Fibroblast of gingiva (primary cell): ENCODE measurements around the gene ROCK2.
A peak's percentile ranks its signal among the peaks of the same experiment; 100 is the strongest.

ENCODE experiments used
- DNase-seq: peaks from one replicate; pipeline ENCODE4 v3.0.0-alpha.2; 2011; ENCODE audit warnings: low read depth

ROCK2 gene

GRCh38 chr2:11309706-11310105 is 34.7 kb downstream of the ROCK2 start:
- no peak for DNase-seq

- no peak for DNase-seq
Observed at GRCh38 chr2:11307764-11308415, 36.5 kb downstream of the ROCK2 start.

DNA sequence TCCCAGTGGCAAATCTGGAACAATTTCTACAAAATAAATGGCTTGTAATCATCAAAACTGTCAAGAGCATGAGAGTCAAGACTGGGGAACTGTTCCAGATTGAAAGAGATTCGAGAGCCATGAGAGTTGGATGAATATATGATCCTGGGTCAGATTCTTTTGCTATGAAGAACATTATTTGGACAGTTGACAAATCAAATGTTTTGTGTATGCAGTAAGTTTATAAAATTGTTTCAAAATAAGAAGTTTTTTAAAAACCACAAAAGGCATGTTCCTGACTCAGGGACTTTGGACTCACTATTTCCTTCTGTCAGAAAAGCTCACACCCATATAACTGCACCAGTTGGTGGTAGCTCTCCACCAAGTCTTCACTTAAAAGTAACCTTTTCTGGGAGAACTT is 38.5 kb downstream of the ROCK2 start:
- DNase-seq = peak; percentile 87

DNA sequence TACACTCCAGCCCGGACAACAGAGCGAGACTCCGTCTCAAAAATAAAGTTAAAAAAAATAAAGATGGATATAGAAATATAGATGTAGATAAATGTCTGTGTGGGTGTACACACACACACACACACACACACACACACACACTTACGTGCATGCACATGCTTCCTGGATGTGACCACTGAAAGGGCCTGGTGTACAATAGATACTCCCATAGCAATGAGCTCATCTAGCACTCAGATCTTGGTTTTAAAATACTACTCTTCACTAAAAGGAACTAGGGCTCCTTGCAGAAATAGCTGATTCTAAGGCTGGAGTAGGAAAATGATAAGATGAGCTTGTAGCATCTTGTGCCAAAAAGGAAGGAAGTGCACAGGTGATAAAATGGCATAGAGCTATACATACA is 39.1 kb downstream of the ROCK2 start:
- no peak for DNase-seq

GRCh38 chr2:11304476-11304875 is 40.0 kb downstream of the ROCK2 start:
- no peak for DNase-seq

- DNase-seq = no peak
Observed at GRCh38 chr2:11303290-11304013, 41.0 kb downstream of the ROCK2 start.

DNA sequence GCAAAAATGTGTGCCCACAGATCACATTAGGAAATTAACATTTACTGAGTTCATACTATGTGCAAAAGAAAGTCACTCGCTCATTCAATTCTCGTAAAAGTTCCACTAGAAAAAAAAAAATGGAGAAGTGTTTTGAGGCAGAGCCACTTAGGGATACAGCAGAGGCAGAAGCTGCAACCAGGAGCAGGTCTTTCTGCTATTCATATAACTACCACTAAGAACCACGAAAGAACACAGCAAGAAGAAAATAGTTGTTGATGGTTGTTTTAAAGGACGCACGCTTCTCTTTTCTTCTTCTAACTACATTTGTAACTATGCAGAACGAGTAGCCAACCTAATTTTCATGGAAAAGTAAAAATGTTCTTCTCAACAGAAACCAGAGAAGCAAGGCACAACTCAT is 45.0 kb downstream of the ROCK2 start:
- DNase-seq = no peak

DNA sequence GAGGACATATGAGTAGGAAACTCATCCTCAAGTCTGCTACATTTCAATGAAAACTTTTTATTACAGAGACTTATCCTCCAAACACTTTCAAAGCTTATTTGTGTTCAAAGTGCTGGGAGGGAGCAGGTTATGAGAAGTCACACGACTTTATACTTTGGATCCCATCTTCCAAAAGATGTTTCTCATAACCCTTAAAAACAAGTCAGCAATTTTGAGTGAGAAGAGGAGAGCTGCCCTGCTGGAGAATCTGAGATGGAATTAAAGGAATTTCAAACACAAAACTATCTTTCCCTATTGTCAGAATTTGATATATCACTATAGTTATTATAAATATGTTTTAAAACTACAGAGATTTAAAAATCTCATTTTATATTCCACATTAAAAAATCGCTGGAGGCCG is 45.8 kb downstream of the ROCK2 start:
- DNase-seq = no peak

DNA sequence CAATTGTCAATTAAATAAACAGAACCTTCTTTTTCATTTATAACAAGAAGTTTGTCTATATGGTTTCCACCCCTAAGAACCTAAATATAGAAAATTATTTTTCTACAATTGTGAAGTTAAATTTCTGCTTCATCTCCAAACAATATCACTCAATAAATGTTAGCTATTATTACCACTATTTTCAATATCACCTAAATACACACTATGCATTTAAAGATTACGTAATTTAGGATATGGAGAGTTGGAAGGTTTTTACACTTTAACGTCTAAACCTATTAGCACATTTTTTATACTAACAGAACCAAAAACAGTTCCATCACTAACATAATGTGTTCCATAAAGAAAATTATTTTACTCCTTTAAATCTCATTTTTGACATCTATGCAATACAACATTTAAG is 48.0 kb downstream of the ROCK2 start:
- DNase-seq = no peak

DNA sequence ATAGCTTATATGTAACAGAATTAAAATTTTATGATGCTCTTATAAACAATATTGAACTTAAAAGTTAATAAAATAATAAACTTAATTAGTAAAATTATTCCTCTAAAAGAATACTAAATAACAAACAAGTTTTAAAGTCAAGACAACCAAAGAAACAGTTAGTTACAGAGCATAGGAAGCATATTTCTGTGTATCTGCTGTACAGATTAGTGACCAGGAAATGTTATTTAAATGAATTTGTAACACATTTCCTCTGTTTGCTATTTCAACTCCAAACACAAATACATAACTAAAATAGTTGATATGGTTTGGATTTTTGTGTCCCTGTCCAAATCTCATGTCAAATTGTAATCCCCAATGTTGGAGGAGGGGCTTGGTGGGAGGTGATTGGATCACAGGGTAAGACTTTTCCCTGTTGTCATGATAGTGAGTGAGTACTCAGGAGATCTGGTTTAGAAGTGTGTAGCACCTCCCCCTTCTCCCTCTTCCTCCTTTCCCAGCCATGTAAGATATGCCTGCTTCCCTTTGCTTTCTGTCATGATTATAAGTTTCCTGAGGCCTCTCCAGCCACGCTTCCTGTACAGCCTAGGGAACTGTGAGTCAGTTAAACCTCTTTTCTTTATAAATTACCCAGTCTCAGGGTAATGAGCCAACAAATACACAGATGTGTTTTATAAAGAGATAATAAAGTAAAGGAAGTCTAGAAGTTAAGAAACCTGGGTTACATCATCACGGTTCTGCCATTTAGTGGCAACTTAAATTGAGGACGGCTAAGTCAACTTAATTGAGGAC is 51.8 kb downstream of the ROCK2 start:
- peak; percentile 58 for DNase-seq

DNA sequence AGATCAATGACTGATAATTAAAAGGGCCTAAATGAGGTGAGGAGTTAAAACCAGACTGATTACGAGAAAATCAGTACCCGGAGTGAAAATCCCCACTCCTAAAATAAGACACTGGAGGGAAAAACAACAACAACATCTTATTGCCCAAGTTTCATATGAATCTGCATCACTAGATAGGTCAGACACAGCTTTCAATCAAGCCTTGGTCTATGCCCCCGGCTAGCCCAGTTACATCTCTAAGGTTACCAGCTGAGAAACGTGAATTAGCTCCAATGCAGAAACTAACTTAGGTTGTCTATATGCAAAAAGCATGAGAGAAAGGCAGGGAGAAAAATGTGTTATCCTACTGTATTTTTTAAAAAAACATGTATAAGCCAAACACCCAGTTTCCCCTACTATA is 53.7 kb downstream of the ROCK2 start:
- no peak for DNase-seq

DNA sequence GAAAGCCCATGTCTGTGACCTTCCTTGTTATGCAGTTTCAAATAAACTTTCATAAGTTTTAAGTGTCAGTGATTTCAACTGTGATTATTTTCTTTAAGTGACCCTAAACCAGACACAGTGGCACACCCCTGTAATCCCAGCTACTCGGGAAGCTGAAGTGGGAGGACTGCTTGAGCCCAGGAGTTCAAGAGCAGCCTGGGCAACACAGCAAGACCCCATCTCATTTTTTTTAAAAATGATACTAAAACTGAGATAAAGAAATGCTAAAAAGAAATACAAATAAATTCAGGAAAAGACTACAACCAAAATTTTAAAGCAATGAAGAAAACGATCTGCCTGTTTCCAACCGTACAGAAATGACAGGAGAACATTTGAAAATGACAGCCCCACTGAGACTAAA is 54.2 kb downstream of the ROCK2 start:
- DNase-seq = no peak

- no peak for DNase-seq
Observed at GRCh38 chr2:11288431-11288830, 56.0 kb downstream of the ROCK2 start.

- peak; percentile 7 for DNase-seq
Observed at GRCh38 chr2:11286749-11287148, 57.7 kb downstream of the ROCK2 start.

DNA sequence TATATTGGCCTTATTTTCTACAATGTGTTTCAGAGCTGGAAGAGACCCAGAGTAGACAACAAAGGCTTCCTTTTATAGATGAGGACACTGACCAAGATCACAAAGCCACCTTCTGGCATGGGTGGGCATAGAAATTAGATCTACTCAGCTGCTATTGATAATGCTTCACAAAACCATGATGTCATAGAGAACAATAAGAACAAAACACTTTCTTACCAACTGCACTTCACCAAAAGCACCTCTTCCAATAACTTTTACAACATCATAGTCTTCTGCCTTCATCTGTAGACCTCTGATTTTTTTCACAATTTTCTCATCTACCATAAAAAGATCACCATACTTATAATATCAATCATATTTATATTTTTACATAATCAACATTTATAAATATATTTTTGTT is 58.1 kb downstream of the ROCK2 start:
- DNase-seq = no peak

- DNase-seq = no peak
Observed at GRCh38 chr2:11285499-11285898, 58.9 kb downstream of the ROCK2 start.

GRCh38 chr2:11281186-11281585 is 63.2 kb downstream of the ROCK2 start:
- no peak for DNase-seq

- no peak for DNase-seq
Observed at GRCh38 chr2:11280713-11281112, 63.7 kb downstream of the ROCK2 start.

GRCh38 chr2:11279398-11279797 is 65.0 kb downstream of the ROCK2 start:
- no peak for DNase-seq

DNA sequence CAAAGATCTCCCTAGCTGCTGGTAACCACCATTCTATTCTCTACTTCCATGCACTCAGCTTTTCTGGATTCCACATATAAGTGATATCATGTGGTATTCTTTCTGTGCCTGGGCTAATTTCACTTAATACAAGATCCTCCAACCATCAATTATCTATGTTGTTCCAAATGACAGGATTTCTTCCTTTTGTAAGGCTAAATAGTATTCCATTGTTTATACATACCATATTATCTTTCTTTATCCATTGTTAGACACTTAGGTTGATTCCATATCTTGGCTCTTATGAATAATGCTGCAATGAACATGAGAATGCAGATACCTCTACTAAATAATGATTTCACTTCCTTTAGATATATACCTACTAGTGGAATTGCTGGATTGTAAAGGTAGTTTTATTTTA is 66.2 kb downstream of the ROCK2 start:
- no peak for DNase-seq

DNA sequence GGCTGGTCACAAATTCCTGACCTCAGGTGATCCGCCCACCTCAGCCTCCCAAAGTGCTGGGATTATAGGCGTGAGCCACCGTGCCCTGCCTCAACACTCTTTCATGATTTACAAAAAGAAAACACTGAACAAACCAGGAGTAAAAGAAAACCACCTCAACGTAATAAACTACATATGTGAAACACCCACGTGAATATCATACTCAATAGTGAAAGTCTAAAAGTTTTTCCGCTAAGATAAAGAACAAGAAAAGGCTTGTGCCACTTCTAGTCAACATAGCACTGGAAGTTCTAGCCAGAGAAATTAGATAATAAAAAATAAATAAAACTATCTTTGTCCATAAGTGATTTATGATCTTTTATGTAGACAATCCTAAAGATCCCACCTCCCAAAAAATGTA is 68.5 kb downstream of the ROCK2 start:
- DNase-seq = no peak

GRCh38 chr2:11270891-11271290 is 73.5 kb downstream of the ROCK2 start:
- DNase-seq = peak; percentile 34

GRCh38 chr2:11267931-11268330 is 76.5 kb downstream of the ROCK2 start:
- no peak for DNase-seq
